IPS-18c (cell line): ENCODE results near the gene MAP4K2.

ENCODE experiments used
- H3K4me3 ChIP-seq: 2 replicates; pipeline ENCODE4 v1.7.0; 2013; ENCODE audit warnings: low read depth, mild to moderate bottlenecking, low read length, moderate library complexity; ENCODE audit not compliant: insufficient read depth
- H3K9me3 ChIP-seq: one replicate; pipeline ENCODE4 v1.6.1; 2013; ENCODE audit warnings: mild to moderate bottlenecking, low read length, moderate library complexity; ENCODE audit not compliant: control insufficient read depth, insufficient read depth

MAP4K2 gene

GRCh38 chr11:64767344-64768299 is 35.4 kb downstream of the MAP4K2 start:
- H3K9me3 ChIP-seq, result no peaks in the 10 kb centered on the region
- H3K4me3 ChIP-seq, result peak overlapping the region; percentile 6; the same call in 1 of the 2 replicates

GRCh38 chr11:64766881-64767280 is 36.1 kb downstream of the MAP4K2 start:
- no peaks in the 10 kb centered on the region for H3K9me3 ChIP-seq
- no peak overlapping the region for H3K4me3 ChIP-seq

DNA sequence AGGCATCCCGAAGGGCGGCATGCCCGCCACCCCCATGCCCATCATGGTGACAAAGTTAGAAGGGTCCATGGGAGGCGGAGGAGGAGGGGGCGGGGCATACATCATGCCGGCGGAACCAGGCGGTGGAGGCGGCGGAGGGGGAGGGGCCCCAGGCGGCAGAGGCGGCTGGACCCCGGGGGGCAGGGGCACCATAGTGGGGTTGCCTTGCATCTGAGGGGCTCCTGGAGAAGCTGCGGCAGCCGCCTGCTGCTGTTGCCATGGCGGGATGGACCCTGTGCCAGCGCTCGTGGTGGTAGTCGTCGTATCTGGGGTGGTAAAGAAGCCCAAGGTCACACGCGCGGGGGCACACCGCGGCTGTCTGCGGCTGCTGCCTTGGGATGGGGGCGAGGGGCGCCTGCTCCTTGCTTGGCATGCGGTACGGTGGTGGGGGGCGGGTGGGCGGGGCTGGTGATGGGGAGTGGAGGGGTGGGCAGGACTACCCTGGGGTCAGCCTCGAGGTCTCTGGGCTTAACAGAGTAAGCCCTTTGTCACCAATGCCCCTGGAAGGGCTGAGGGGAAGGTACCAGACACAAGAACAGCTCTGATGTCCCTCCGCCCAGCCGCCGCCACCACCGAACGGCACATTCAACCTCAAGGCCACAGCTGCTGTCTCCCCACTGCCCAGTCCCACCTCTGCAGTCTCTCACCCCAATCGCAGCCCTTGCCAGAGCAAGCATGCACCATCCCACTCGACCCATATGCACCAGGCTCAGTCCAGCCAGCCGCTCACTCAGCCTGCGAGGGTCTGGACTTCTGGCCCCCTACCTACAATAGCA is 37.0 kb downstream of the MAP4K2 start:
- no peak overlapping the region for H3K4me3 ChIP-seq
- H3K9me3 ChIP-seq, result no peaks in the 10 kb centered on the region

- H3K4me3 ChIP-seq, result no peak overlapping the region; the same call in 1 of the 2 replicates
- H3K9me3 ChIP-seq, result no peaks in the 10 kb centered on the region
These were observed 37.6 kb downstream of the MAP4K2 start for GRCh38 chr11:64765291-64765850.

DNA sequence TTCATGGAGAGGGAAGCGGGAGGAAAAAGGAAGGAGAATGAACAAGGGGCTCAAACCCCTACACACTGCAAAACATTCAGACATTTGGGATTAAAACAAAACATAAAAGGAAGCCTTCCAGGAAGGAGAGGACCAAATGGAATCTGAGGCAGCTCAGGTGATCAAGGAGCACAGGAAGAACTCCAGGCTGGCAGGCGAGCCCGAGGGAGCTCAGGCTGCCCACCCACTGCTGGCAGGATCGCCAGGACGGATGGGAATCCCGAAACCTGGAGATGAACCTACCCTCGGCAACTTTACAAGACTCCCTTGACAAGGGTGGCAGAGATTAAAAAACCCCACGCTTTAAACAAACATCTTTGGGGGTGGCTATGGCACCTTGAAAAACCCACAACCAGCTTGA is 38.3 kb downstream of the MAP4K2 start:
- no peak overlapping the region for H3K4me3 ChIP-seq
- H3K9me3 ChIP-seq, result no peaks in the 10 kb centered on the region

DNA sequence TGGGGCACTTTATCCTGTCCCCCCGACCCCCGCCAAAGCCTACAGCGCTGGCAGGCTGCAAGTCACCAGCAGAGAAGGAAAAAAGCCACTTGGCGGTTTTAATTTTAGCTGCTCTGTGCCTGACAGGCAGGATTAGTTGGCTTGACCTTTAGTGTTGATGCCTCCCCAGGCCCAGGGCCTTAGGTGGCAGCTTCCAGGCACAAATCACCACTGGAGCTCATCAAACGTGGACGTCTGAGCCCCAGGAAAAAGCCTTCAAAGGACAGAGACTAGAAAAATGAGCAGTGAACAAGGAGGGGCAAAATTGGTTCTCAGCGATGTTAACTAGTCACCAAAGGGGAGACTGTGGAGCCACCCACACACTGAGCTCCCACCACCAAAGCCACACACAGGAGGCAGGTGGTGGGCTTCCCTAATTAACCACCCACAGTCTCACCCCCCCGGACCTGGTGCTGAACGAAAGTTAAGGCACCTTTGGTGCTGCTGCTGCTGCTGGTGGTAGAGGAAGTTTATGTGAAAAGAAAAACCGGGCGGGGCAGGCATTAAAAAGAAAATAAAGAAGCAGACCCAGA is 38.9 kb downstream of the MAP4K2 start:
- 0 out of 2 replicates have a peak overlapping the region, but pooled peaks have one; percentile 4 for H3K4me3 ChIP-seq

GRCh38 chr11:64763526-64764039 is 39.4 kb downstream of the MAP4K2 start:
- H3K4me3 ChIP-seq, result peak overlapping the region; percentile 4; the same call in 1 of the 2 replicates
- H3K9me3 ChIP-seq, result no peaks in the 10 kb centered on the region

More for the DNA sequence above, 38.9 kb downstream of the MAP4K2 start:
- no peaks in the 10 kb centered on the region for H3K9me3 ChIP-seq

- Histone ChIP-seq H3K9me3 (no peaks in the 10 kb centered on the region), H3K4me3 (no peak overlapping the region)
These were observed 40.1 kb downstream of the MAP4K2 start for GRCh38 chr11:64762674-64763525.

GRCh38 chr11:64762277-64762673 is 40.7 kb downstream of the MAP4K2 start:
- peak overlapping the region; percentile 22; the same call in 1 of the 2 replicates for H3K4me3 ChIP-seq

DNA sequence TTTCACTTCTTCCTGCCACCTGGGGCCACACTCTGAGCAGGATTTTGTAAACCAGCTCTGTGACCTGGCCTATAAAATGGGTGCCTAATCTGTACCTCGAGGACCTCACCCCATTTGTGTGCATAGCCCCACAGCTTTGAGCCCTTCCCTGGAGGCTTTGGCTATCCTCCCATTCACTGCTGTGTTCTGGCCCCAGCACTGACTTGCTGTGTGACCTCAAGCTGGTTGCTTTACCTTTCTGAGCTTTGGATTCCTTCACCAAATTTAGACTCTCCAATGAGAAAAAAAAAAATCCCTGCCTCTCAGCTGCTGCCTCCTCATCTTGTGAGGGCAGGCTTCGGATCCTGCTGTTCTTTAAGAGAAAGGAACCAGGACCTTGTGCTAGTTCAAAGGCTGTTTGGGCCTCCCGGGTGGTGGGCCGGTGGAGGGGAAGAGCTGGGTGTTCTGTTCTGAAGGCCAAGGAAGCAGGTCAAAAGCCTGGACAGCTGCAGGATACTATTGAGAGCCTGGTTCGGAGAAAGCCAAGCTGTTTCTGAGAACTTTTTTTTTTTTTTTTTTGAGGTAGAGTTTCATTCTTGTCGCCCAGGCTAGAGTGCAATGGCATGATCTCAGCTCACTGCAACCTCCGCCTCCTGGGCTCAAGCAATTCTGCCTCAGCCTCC is 42.1 kb downstream of the MAP4K2 start:
- Histone ChIP-seq H3K4me3 (no peak overlapping the region), H3K9me3 (no peaks in the 10 kb centered on the region)

More at GRCh38 chr11:64762277-64762673, 40.7 kb downstream of the MAP4K2 start:
- H3K9me3 ChIP-seq, result no peaks in the 10 kb centered on the region

GRCh38 chr11:64759722-64760719 is 43.0 kb downstream of the MAP4K2 start, which contains the start of gene PYGM:
TSS of gene PYGM (minus strand) at chr11:64759974. CDS start at chr11:64759898, 76 bp downstream.
- no peaks in the 10 kb centered on the region for H3K9me3 ChIP-seq
- 0 out of 2 replicates have a peak within 1 kb of the TSS, but pooled peaks have one; percentile 9 for H3K4me3 ChIP-seq

GRCh38 chr11:64759131-64759721 is 43.8 kb downstream of the MAP4K2 start:
- H3K4me3 ChIP-seq, result 0 out of 2 replicates have a peak overlapping the region, but pooled peaks have one; percentile 9
- H3K9me3 ChIP-seq, result no peaks in the 10 kb centered on the region

DNA sequence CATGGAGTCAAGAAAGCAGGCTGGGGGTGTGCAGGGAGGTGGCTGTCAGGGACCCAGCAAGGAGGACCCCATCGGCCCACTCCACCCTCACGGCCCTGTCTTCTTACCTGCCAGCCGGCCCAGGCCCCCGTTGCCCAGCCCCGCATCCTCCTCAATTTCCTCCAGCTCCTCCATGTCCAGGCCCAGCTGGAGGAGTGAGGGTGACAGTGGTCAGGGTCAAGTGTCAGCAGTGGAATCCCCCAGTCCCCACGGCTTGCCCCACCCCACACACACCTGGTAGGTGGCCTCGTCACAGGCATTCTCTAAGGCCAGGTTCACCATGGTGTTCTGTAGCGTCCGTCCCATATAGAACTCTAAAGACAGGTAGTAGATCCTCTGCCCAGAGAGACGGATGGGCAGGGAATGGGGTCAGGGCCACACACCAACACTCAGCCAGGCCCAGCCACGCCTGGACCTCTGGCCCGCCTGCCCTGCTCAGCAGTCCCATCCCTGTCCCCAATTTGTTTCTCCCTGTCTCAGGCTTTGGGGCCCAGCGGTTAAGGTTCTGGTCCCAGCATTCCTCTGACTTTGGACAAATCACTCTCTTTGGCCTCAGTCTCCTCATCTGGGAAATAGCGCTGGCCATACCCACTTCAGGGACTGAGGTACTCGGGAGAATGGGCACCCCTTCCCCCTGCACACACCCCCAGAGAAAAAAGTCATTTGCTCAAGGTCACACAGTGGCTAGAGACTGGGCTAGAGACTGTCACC is 44.5 kb downstream of the MAP4K2 start:
- no peaks in the 10 kb centered on the region for H3K9me3 ChIP-seq
- no peak overlapping the region for H3K4me3 ChIP-seq
